Measurements from ENCODE around the gene FSTL4.

FSTL4 gene

DNA sequence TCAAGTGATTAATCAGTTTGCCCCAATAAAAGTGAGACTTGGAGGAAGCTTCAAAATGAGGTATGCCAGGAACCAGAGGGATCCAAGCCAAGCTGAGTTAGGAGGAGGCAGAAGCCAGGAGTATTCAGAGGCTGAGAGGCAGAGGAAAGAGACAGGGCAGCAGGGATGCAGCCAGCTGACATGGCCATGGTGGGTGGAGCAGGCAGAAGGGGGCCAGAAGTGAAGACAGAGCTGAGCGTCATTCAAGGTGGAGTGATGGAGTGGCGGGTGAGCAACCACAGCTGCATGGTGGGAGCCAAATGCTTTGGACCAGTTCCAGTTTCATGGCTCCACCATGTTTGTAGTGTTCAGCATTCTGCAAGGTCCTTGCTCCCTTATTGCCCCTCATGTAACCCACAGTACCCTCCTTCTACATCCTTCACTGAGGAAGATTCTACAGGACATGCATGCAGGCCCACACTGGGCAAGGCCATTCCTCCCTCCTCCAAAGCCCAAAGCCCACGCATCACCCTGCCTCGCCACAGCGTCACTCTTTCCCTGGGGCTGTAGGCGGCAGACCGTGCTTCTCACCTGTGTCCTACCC lies 100.6 kb downstream of the FSTL4 start:
- DNase-seq = no peak

DNA sequence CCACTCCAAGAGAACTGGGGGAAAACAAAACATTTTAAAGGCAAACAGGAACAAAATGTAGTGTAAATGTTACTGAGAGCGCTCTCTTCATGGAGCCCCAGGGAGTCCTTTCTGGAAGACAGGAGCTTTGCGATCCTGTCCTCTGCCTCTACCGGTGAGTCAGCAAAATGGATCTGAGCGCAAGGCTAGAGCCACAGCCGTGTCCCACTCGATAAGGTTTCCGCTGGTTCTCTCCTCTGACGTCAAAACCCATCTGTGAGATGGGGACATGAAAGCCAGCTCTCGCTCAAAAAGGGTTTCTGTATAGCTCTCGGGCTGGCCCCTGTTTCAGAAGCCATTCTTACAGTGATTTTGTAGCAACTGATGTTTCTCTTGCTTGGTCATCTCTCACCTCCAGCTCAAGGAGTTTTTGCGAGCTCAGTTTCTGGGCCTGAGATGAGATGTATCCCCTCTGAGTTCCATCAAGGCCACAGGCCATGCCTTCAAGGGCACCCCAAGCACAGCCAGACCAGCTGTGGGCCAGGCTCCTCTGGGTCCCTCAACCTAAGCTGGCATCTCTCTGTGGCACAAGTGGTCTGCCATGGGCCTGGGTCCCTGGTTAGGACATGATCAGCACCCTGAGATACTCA lies 101.6 kb downstream of the FSTL4 start:
- DNase-seq = no peak

DNA sequence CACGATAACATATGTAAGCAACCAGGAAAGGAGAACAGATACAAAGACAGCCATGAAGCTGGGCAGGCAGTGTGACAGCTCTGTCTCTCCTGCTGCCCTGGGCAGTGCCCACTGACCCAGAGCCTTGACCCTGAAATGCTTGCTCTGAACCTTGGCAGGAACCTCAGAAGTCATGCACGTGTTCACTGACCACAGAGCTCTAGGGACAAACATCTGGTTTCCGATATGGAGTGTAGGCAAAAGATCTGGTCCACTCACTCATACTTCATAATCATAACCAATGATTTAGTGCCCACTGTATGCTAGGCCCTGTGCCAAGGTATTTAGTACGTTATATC lies 102.6 kb downstream of the FSTL4 start:
- no peak for DNase-seq

DNA sequence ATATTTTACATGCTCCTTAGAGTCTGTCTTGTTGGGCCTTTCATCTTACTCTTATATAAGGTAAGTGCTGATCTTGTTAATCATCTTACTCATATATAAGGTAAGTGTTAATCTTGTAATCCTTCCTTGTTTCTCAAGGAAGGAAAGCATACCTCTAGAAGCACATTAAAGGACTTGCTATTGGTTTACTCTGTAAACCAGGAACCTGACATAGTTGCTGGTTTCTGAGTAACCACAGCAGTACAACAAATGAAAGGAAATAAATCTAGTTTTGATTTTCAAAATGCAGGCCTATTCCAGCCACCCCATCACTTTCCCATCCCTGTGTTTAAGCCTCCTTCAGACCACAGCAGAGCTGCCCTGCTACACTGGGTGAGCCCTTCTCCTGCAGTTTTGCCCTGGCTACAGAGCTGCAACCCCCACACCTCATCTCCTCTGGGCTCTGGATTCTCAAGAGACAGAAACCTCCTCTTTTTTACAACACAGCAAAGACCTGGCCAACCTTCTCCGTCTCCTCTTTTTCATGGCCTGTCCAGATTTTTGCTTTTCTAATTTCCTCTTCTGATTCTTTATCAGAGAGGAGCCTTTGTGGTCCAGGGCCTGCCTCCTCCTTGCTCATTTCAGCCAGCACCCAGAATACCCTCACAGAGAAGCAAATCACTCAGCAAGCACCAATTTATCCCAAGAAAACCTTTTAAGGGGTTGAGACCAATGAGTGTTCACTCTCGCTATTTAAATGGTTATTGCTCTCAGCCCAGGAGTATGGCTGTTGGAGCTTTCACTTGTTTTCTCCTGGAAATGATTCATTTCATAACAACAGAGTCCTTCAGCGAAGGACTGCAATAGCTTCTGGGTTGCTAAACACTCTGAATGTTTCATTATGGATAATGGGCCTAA lies 103.2 kb downstream of the FSTL4 start:
- no peak for DNase-seq

DNA sequence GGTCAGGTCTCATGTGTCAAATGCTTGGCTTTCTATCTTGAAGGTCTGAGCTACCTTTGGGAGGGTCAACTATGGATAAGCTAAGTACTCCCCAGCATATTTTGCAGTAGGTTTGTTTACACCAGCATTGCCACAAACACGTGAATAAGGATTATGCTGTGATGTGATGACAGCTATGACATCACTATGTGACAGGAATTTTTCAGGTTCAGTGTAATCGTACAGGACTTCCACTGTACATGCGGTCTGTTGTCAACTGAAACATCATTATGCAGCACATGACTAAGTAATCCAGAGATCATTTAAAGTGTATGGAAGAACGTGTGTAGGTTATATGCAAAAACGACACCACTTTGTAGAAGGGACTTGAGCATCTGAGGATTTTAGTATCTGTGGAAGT lies 104.0 kb downstream of the FSTL4 start:
- DNase-seq = no peak

DNA sequence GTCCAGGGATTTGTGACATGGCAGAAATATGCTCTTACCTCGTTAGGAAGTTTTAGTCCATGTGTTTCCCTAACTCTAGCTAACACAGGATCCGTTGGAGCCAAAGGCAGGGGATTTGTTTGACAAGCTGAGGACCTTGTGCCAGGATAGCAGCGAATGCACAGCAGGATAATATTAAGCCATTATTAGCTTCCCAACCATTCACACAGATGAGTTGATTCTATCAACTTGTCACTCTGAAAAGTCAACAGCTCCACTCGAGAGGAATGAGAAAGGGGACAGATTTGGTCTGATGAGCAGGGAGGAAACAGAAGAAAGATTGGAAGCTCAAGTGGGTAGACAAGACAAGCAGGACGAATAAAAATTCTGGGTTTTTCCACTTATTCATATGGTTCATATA lies 106.2 kb downstream of the FSTL4 start:
- no peak for DNase-seq

DNA sequence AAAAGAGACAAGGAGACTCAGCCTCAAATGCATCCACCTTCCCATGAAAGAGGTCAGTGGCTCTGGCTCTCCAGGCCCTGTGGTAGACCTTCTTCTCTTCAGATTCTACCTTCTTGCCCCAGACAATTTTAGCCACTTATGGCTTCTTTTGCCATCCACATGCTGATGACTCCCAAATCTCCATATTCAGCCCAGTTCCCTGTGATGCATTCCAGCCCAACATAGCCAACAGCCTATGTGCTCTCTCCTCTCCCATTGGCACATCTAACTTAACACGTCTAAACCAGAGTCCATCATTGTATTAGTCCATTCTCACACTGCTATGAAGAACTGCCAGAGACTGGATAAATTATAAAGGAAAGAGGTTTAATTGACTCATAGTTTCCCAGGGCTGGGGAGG lies 108.8 kb downstream of the FSTL4 start:
- no peak for DNase-seq

DNA sequence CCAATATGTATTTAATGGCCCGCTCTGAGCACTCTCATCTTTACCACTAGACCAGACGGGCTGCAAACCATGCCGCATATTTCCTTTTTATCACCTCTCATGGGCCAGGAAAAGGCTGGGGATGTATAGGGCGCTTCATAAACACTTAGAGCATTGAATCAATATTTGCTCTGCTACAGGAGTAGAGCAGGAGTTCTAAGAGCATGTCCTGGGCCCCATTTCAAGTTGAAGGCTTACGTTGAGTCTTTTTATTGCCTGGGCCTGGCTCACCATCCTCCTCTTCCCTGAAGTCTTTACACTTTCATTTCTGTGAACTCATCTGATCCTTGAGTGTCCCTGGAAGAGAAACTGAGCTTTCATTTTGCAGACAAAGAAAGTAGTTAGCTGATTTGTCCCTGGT lies 112.4 kb downstream of the FSTL4 start:
- DNase-seq = peak; percentile 76

DNA sequence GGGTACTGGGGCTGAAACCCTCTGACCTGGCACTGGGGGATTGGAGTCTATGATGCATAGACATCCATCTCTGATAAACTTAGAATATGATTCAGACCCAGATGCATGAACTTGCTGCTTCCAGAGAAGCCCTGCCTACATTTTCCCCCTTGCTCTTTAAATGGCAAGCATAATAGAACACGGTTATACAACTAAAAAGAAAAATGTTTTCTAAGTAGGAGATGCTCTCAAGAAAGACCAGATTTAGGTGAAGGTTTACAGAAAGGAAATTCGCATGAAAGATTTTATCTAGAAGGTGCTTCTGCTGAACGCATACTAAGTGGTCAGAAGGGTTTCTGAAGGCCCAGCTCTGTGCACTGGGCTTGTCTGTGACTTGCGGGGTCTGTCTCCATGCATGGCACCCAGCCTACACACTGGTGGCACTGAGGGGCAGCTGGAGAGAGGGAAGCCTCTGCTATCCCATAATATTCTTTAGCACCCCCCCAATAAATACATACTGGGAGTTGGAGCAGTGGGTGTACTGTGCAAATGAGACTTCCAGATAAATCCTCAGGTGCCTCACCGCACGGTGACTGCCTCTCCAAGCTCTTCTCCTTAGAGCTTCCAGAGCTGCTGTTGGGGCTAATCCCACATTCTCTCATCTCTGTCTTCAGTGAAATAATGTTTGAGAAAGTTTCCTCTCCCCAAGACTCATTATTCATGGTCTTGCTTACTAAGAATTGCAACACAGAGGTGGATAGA lies 114.6 kb downstream of the FSTL4 start:
- DNase-seq = no peak

DNA sequence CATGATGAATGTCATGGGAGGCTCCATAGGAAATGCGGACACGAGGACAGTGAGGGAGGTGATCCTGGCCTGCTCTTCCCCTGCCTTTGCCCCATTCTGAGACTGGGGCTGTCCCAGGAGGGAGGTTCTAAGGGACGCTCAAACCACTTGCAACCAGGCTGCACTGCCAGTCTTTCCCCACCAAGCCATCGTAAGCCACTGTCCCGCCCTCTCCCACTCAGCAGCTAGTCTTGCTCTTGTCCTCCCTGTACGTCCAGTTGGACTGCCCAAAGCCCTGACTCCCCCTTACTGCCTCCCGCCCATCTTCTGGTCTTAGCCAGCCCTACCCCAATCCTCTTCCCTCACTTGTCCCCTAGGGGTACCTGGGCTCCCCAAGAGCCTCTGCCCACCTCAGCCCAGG lies 115.7 kb downstream of the FSTL4 start:
- no peak for DNase-seq

DNA sequence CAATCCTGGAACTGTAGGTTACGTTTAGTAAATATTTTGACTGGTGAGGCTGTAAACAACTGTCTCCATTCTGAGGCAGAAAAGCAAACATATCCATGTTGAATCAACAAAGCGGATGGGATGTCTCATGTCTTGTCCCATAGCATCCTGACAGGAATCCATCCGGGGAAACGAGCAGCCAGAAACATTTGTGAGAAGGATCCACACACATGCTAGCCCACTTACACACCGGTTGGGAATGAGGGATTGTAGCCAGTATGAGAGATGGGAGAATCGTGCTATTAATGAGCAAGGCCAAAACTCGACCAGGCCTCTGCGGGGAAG lies 117.5 kb downstream of the FSTL4 start:
- DNase-seq = no peak

DNA sequence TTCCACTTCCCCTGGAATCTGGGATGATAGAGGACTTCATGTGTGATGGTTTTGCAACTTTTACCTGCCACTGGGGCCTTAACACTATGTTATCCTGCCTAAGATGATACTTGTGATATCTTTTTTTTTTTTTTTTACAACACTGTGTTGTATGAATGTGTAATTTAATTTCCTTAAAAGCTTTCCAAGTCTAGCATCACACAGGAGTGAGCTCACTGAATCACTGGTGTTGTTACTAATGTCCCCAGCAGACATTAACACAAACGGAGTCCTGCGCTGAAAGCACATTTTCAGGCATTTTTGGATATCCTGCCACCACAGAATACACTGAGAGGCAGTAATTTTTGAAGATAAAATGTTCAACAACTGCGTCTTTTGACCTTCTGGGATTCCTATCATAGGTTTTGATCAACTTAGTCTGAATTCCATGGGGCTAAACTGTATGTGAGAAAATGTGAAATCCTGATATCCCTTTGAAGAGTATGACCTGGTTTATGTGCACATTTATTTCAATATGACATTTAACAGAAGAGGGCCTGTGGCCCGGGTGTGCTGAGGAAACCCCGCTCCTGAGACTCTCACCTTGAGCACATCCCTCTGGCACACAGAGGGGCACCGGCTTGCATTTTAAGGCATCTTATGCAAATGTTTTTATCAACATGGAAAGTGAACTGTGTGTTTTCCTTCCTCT lies 118.0 kb downstream of the FSTL4 start:
- no peak for DNase-seq

DNA sequence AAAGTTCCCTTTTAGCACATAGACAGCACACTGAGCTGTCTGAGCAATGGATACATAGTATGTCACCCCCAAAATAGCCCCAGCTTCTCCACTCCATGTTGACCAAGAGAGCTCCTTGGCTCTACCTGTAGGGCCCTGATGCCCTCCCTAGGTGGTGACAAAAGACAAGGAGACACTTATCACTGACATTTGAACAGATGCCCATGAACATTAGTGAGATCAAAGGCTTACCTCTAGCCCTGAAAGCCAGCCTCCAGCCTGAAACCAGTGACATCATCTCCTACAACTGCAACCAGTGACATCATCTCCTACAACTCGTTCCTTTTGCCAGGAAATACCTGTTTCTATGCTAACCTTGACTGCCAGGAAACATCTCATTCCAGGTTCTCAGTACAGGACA lies 122.7 kb downstream of the FSTL4 start:
- DNase-seq = peak; percentile 16

DNA sequence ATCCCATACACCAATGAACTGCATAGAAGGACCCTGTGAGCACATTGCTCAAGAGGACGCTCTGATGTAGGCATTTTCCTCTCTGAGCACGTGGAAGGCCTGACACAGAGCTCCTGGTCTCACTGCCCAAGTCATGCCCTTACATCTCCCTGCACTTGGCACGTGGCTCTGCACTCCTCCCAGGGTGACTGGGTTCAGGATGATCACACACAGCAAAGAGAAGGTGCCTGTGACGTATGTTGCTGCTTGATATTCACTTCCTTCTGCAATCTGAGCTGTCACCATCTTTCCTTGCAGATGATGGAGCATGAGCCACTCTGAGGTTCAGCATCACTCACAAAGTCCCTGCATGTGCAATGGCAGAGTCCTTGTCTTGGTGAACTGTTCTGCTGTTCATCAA lies 125.2 kb downstream of the FSTL4 start:
- DNase-seq = no peak

DNA sequence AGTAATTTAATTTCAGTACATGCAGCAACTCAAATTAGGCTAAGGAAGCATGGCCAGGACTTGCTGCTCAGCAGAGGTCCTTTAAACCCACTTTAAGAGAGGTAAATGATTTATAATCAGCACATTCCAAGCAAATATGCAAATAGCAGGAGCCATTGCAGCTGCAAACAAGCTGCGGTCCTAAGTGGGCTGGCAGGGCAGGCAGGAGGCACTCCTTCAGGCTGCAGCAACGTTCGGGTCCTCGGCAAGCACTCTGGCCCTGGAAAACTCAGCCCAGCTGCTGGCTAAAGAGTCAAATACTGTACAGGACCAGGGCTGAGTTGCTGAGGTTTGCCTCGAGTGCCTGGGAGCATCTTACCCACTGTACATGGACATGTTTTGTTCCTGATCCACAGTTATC lies 126.9 kb downstream of the FSTL4 start:
- no peak for DNase-seq

DNA sequence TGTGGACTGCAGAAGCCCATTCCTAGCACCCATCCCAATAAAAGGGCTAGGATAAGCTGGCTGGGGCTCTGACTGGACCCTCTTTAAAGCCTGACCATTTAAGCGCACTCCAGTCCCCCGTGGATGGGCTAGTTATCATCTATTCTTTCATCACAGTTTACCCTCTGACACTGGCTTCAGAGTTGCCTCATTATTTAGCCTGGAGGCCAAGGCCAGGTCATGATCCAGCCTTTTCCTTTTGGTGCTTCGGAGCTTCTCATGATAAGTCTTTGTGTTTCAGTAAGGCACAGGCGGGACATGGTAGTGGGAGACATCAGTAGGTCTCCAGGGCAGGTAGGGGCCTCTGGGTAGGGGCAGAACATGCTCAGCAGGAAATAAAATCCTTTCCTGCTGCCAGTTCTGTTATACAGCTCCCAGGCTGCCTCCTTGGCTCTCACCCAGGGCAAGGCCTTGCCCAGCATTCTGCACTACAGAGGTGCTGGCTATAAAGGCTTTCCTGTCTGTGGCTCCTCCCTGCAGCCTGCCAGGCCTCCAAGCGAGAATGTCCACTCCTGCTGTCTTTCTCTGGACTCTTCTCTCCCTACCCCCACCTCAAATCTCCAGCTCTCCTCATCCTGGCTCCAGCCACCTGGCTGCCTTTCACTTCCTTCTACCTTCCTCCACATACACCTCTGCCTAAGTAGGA lies 128.8 kb downstream of the FSTL4 start:
- no peak for DNase-seq

DNA sequence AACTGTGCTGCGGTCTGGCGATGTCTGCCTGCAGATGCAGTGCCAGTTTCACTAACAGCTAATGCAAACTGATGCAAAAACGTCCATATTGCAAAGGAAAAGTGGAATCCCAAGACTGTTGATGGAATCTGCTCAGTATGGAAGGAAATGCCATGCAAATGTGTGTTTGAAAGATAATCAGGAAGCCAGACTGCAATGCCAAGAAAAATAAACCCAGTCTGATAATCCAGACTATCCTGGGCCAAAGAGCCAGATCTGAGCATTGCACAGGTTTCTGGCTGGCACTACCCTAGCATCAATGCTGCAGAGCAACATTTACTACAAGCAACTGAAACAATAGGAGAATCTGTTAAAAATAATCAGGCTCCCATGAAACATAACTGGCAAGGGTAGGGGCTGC lies 130.3 kb downstream of the FSTL4 start:
- no peak for DNase-seq

DNA sequence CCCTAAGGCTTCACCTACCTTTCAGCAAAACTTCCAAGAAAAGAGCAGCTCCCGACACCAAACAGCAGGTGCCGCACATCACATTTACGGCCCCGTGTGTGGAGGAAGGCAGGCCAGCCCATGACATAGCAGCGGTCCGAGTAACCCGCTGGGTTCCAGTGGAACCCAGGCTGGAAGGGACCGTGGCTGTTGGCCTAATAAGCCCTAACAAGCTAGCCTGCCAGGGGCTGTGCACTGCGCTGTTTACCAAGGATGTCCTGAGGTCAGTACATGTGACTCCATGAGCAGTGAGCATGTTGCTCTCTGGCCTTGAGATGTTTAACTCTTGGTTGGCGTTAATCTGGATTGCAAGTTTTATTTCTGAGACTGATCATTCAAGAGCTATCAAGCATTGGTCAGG lies 131.5 kb downstream of the FSTL4 start:
- no peak for DNase-seq

DNA sequence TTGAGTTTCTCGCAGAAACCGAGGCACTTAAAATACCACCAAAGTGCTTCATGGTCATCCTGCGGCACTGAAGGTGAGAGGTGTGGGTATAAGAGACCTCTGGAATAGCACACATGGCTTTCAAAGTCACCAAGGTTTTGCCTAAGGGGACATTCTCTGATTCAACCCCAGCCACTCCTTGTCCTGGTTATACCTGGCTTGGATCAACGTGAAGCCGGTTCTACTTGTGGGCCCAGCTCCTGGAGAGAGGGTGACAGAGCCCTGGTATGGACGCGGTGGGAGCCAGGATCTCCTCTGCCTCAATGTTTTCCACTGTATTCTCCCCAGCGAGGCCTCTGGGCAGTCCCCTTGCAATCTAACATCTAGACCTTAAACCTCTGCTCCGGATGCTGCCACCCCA lies 132.0 kb downstream of the FSTL4 start:
- DNase-seq = no peak

DNA sequence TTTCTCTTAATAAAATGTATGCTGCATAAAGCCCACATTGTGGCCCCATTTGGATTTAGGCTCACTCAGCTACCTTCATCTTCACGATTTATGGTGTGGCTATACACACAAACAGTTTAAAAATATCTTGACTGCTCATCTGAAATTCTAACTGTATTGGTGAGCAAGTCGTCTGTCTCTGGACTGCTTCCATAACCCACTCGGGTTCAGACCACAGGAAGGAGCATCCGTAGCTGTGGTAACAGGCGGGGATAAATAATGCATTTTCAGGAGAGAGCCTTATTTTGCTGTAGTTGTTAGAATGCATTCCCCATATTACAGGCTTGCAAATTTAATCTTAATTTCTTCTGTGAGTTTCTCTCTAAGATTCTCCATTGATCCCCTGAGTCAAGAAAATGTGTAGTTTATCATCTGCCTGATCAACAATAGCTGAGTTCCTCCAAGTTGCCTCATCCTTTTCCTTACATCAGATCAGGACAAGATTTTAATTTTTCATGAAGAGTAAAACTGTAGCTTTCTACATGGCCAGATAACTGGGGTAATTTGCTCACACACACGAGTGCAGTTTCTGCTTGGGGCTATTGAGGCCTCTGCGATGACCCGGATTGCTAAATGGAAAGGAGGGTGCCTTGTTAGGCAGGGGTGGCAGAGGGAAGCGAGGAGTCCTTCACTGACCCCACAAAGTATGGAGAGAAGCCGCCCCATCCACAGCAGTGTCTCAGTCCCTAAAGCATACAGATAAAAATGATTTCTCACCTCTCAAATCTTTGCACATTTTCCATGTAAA lies 133.9 kb downstream of the FSTL4 start:
- no peak for DNase-seq

DNA sequence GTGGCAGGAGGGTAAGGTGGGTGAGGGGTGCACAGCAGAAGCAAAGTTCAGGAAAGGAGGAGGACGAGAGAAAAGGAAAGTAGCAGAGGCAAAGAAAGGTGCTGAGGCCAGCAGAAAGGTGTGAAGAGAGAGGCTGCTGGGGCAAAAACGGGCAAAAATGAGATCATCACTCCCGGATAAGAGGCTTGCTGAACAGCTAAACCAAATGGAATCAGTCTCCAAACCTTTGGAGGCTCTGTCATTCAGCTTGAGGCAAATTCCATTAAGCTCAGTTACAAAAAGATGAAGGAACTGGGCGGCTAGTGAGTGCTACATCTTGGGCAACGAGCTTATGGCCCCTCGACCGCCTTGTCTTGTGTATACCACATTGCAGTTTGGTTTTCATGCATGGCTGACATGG lies 136.4 kb downstream of the FSTL4 start:
- no peak for DNase-seq
